ENCODE measurements around the gene ZNF423. TPM values are rescaled to one million over a fixed set of nuclear protein-coding genes. Genes with fewer than 3 reads are reported as not detected.

ZNF423 gene
- total and polyA plus RNA-seq, 9 of the 15 experiments (the other 6 are each of a cell fraction or from before 2014, with no cell fraction given), result not detected

DNA sequence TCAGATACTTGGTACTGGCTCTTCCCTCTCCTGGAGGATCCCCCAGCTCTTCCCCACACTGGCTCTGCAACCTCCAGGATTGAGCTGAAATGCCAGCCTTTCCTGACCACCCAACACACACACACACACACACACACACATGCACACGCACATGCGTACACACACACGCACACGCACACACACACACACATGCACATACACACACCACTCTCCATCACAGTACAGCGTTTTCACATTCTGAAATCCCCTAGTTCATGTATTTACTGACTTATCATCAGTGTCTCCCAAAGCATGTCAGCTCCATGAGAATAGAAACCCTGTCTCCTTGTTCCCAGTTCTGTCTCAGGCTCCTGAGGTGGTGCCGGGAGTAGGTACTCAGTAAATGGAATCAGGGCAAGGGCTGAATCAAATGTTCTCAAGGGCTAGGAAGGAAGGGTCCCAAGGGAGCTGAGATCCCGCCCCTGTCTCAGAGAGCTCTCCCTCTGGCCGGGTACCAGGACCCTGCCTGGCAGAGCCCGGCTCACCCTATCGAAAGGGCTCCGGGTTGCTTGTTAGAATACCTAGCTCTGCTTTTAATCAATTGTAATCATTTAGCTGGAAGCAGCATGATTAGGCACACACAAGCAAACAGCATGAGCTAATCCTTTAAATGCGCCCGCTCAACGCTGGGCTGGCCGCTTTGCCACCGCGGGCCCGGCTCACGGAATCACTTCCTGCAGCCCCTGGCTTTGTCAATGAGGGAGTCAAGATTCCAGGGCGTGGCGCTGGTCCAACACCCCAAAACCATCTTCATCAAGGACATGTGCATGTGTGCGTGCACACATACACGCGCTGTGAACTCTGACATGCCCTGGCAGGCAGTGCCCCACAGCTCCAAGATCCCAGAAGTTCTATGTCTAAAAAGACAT, 341.6 kb downstream of the ZNF423 start (continued):
- no peak for TF ChIP-seq SFPQ (IDR thresholded peaks at IDR 0.05; ENCODE audit: low read depth, low read length)
- no peak for TF ChIP-seq SOX6 (IDR thresholded peaks at IDR 0.05)

- FAIRE-seq (no peak), DNase-seq (ENCODE audit: extremely low read depth in 1 of 4, low spot score in 3 of 4) (peak; percentile 30 to 61 (median 54)), ATAC-seq (peak; percentile 94)
- H3K79me2 ChIP-seq (ENCODE audit: control insufficient read depth, insufficient read depth, low read length), result no peaks in the 10 kb centered on the region
- ChIA-PET CTCF (ENCODE audit: low intra/inter-chr PET ratio) (no interaction called here), POLR2A (no interaction called here)
- H3K4me1 ChIP-seq (replicated peaks in 1 of 2; ENCODE audit: control insufficient read depth in 2 of 2, insufficient read depth in 2 of 2, low read length in 2 of 2), result no peaks in the 10 kb centered on the region
- no peaks in the 10 kb centered on the region for H3K36me3 ChIP-seq (ENCODE audit: control insufficient read depth, insufficient read depth, low read length)
- H3K4me3 ChIP-seq, result no peak overlapping the region
- peaks cover 5% of the 10 kb centered on the region for H4K20me1 ChIP-seq (replicated peaks; ENCODE audit: control insufficient read depth, insufficient read depth, low read length)
- peaks cover 0 to 54% of the 10 kb centered on the region in 2 experiments; a peak in 2 of 5 replicates for H3K27me3 ChIP-seq (ENCODE audit: control insufficient read depth in 2 of 2, insufficient read depth in 2 of 2, low read length in 2 of 2)
- no peak overlapping the region for H3K9ac ChIP-seq (ENCODE audit: insufficient read depth in 1 of 2, low read depth in 2 of 2, low read length in 2 of 2)
- no peaks in the 10 kb centered on the region for H3K9me1 ChIP-seq (ENCODE audit: control insufficient read depth, insufficient read depth, low read length)
- intact Hi-C loops (cut with micrococcal nuclease) (no loop called here), in situ Hi-C loops (cut with MboI) (no loop called here)
- no TSS peak for BruUV-seq (replicated peaks)
- H3K9me3 ChIP-seq (replicated peaks; ENCODE audit: control insufficient read depth, insufficient read depth, low read depth, low read length), result no peaks in the 10 kb centered on the region
- 3% methylated on average over 5 of the region's 7 CpGs for WGBS (ENCODE audit: insufficient coverage, low coverage, missing lambda C conversion rate)
- no peak overlapping the region for H3K4me2 ChIP-seq (ENCODE audit: insufficient read depth, low read length)
- no peak overlapping the region for H2AFZ ChIP-seq (ENCODE audit: low read depth, low read length)
- no peak overlapping the region for H3K27ac ChIP-seq (ENCODE audit: extremely low read depth, low read depth, low read length)
- TF ChIP-seq SMARCA5 (IDR thresholded peaks at IDR 0.05) (no peak), NR4A1 (CRISPR knock-in tag; IDR thresholded peaks at IDR 0.05) (no peak), NR4A1 (tag; IDR thresholded peaks at IDR 0.05) (no peak), PHF8 (IDR thresholded peaks at IDR 0.05; ENCODE audit: borderline replicate concordance, low read length) (no peak), FOXK1 (CRISPR knock-in tag; IDR thresholded peaks at IDR 0.05; ENCODE audit: borderline replicate concordance) (no peak), SAFB2 (IDR thresholded peaks at IDR 0.05; ENCODE audit: borderline replicate concordance, low read depth, low read length, severe bottlenecking) (no peak), SPI1 (IDR thresholded peaks at IDR 0.05; ENCODE audit: borderline replicate concordance, low read depth, low read length) (no peak), TCF3 (CRISPR knock-in tag; IDR thresholded peaks at IDR 0.05) (no peak), PPARD (CRISPR knock-in tag; IDR thresholded peaks at IDR 0.05) (no peak), CTCF (IDR thresholded peaks at IDR 0.05 in 2 of 3, conservative IDR thresholded peaks at IDR 0.05 in 1 of 3; ENCODE audit: insufficient read depth in 2 of 3, low read depth in 1 of 3, low read length in 3 of 3) (peak in 2 of 3 experiments; percentile 31 to 37; a peak in 3 of 6 replicates)
- TF ChIP-seq, protein P1, sequence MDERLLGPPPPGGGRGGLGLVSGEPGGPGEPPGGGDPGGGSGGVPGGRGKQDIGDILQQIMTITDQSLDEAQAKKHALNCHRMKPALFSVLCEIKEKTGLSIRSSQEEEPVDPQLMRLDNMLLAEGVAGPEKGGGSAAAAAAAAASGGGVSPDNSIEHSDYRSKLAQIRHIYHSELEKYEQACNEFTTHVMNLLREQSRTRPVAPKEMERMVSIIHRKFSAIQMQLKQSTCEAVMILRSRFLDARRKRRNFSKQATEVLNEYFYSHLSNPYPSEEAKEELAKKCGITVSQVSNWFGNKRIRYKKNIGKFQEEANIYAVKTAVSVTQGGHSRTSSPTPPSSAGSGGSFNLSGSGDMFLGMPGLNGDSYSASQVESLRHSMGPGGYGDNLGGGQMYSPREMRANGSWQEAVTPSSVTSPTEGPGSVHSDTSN (CRISPR knock-in tag; IDR thresholded peaks at IDR 0.05; ENCODE audit: low read depth), result no peak
- TF ChIP-seq, protein P1 (tag; conservative IDR thresholded peaks at IDR 0.05; ENCODE audit: low read depth), result no peak
These were observed 342.9 kb downstream of the ZNF423 start for GRCh38 chr16:49513040-49513439.
